HG03025 (cell line): ENCODE measurements around the gene PLSCR1.
"Not testable (repeated sequence)": the region's sequence is repeated elsewhere in the genome, so short reads cannot be mapped to it uniquely, and the experiment has no call there.

ENCODE experiments used
- ATAC-seq: cut with Tn5 transposase; IDR thresholded peaks from one replicate; pipeline ENCODE4 v1.9.1; 2021; ENCODE audit warnings: mild to moderate bottlenecking, moderate library complexity; ENCODE audit not compliant: unreplicated experiment, low FRiP score

The PLSCR1 gene

DNA sequence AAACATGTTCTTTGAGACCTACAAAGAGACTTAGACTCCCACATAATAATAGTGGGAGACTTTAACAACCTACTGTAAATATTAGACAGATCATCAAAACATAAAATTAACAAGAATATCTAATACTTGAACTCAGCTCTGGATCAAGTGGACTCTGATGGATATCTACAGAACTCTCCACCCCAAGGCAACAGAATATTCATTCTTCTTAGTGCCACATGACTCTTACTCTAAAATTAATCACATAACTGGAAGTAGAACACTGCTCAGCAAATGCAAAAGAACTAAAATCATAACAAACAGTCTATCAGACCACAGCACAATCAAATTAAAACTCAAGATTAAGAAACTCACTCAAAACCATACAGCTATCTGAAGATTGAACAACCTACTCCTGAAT, 59.1 kb downstream of the PLSCR1 start:
- no peak for ATAC-seq

DNA sequence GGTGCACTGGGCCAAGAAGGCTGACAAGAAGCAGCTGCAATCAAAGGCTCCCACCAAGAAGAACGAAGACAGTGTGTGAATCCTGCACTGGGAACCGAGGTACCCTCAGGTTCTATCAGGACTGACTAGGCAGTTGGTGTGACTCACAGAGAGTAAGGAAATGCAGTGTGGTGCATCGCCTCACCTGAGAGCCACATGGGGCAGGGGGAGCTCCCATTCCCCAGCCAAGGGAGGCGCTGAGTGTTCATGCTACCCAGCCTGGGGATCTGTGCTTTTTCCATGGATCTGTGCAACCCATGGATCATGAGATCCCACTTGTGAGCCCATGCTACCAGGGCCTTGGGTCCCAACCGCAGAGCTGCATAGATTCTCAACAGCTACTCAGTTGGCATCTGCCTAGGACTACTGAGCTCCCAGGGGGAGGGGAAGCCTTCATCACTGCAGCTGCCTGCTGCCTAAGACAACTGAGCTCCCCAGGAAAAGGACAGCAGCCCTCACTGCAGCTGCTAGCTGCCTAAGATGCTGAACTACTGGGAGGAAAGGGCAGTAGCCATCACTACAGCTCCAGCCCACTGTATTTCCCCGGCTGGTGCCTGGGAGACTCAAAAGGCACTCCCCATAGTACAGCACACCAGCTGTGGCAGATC, 68.2 kb downstream of the PLSCR1 start:
- ATAC-seq = no peak

GRCh38 chr3:146474976-146475375, 69.4 kb downstream of the PLSCR1 start:
- not testable (repeated sequence) for ATAC-seq

GRCh38 chr3:146473726-146474125, 70.7 kb downstream of the PLSCR1 start:
- no peak for ATAC-seq

- ATAC-seq = no peak
These were observed 71.8 kb downstream of the PLSCR1 start for GRCh38 chr3:146472611-146473010.

- ATAC-seq = no peak
These were observed 73.4 kb downstream of the PLSCR1 start for GRCh38 chr3:146471012-146471411.

DNA sequence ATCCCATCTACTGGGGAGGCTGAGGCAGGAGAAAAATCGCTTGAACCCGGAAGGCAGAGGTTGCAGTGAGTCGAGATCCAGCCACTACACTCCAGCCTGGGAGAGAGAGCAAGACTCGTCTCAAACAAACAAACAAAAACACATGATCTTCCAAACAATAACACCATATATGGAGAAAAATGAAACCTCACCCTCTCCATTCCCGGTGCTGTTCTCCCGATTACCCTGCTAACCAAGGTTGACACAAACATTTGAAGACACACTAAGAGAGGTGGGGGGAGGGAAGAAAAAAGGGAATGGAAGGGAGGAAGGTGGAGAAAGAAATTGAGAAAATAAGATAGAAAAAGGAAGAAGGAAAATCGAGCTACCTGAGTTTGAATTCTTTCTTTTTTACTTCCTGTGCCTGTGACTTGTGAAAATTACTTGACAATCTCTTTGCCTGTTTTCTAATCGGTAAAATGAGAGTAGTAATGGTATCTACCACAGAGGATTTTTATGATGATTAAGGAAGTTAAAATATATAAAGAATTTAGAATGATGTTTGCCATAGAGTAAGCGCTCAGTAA, 73.9 kb downstream of the PLSCR1 start:
- no peak for ATAC-seq

DNA sequence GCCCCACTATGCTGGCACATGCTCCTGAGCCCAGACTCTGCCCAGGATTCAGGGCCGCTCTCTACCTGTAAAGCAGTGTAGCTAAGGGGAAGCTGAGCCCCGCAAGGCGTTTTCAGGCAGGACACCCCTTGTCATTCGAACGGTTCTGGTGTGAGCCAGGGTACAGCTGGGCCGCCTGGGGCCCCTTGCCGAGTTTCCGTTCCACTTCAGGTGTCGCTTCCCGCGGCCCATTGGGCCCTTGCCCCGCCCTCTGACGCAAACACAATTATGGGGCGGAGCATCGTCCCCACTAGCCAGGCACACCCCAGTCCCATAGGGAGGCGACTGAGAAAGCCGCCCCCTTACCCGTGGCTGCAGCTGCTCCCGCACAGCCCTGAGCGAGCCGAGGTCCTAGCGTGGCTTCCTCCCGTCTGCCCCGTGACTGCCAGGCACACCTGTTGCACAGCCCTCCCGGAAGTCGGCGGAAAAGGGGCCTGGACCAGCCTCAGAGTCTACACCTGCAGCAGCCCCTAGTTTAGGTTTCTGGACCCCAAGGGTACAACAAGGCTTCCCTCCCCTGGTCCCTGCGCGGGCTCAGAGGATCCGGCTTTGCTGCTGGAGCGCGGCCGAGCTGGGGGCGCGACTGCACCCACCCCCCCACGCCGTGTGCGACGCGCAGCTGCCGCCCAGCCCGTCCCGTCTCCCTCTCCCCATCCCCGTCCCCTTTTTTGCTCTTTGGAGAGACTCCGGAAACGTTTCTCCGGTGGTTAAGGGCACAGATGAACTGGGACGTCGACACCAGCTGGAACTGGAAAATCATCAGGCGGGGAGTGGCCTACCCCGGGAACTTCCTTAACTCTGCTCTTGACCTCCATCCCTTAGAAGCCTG, 75.0 kb downstream of the PLSCR1 start, which contains the start of gene PLSCR2:
PLSCR2 (minus strand) TSS at position 412 of the 868 bp plus-strand sequence. CDS start 9,657 bp downstream, outside the sequence.
- ATAC-seq = peak; percentile 96

DNA sequence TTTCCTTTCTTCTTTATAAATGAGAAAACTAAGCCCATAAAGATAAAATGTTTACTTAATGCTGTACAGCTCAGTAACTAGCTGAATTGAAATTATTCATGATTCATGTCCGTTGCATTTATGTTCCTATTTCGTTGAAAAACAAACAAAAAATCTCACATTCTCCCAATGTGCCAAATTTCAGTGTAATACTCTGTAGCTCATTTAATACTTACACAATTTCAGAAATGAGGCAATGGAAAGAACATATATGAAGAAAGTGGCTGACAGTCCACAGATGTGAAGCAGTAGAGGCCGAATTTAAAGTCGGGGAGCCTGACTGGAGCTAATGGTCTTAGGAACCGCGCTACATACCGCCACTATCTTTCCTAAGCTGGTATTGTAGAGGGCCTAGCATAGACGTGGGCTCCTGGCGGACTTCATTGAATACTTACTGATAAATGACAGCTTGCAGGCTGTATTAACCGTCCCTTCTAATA, 75.7 kb downstream of the PLSCR1 start:
- no peak for ATAC-seq

- ATAC-seq = no peak
These were observed 76.2 kb downstream of the PLSCR1 start for GRCh38 chr3:146468234-146468633.

GRCh38 chr3:146466604-146467003, 77.8 kb downstream of the PLSCR1 start:
- ATAC-seq = no peak

GRCh38 chr3:146465693-146466465, 78.5 kb downstream of the PLSCR1 start:
- ATAC-seq = no peak
